Activated CD8-positive, alpha-beta memory T cell treated with anti-CD3 and anti-CD28 coated beads for 1 hour (primary cell): ENCODE data around the gene SLC41A1.

ENCODE experiments used
- DNase-seq, 2 donors: peaks; one replicate each; pipeline ENCODE4 v3.0.0-alpha.2; 2020; ENCODE audit warnings: low read depth in 1 of 2; ENCODE audit errors: extremely low read depth in 1 of 2

Gene SLC41A1

GRCh38 chr1:205763980-205764379 lies 49.0 kb downstream of the SLC41A1 start:
- DNase-seq = no peak

GRCh38 chr1:205760606-205761005 lies 52.4 kb downstream of the SLC41A1 start:
- no peak for DNase-seq

- no peak for DNase-seq
Observed at GRCh38 chr1:205756552-205756951, 56.4 kb downstream of the SLC41A1 start.

GRCh38 chr1:205754857-205755256 lies 58.1 kb downstream of the SLC41A1 start:
- DNase-seq = no peak

- no peak for DNase-seq
Observed at GRCh38 chr1:205751036-205751651, 61.9 kb downstream of the SLC41A1 start.

- DNase-seq = peak; percentile 87 to 94
Observed at GRCh38 chr1:205750138-205751035, 62.6 kb downstream of the SLC41A1 start, which contains the start of gene NUCKS1. NUCKS1 (minus strand) TSS chr1:205750182; CDS start chr1:205749973, 209 bp downstream.

- peak; percentile 84 to 92 for DNase-seq
Observed at GRCh38 chr1:205749234-205750137, 63.5 kb downstream of the SLC41A1 start.

- peak in 1 of 2 donors; percentile 4 for DNase-seq
Observed at GRCh38 chr1:205748403-205749233, 64.4 kb downstream of the SLC41A1 start.

GRCh38 chr1:205746757-205747412 lies 66.1 kb downstream of the SLC41A1 start:
- DNase-seq = no peak

GRCh38 chr1:205744403-205744802 lies 68.6 kb downstream of the SLC41A1 start:
- no peak for DNase-seq

GRCh38 chr1:205743977-205744376 lies 69.0 kb downstream of the SLC41A1 start:
- no peak for DNase-seq

GRCh38 chr1:205741681-205742080 lies 71.3 kb downstream of the SLC41A1 start:
- DNase-seq = no peak

GRCh38 chr1:205739348-205740160 lies 73.4 kb downstream of the SLC41A1 start:
- no peak for DNase-seq
